ENCODE results near the gene TRIM74. TPM values are rescaled to one million over a fixed set of nuclear protein-coding genes. Genes with fewer than 3 reads are reported as not detected.
"Not testable (repeated sequence)": the region's sequence is repeated elsewhere in the genome, so short reads cannot be mapped to it uniquely, and the experiment has no call there.

TRIM74 gene
- total RNA-seq, 3 donors from 2014 or later (not counting 1 experiment from before 2014, with no cell fraction given), result 0.73 to 5.3 (median 2.3) TPM

DNA sequence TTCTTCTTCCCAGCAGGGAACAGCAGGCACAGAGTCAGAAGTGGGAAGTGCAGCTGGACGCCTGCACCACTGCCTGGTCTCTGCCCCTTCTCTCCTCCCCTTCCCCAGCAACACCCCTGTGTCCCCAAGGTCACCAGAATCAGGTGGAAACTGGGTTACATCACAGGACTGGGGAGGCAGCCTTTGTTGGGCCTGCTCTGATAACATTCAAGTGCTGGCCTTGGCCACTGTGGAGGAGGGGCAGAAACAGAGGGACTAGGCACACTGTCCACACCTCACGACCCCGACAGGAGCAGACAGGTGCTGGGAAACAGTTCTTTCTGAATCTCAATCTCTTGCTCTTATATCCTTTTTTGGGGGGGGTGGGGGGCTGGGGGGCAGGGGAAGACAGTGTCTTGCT is 2.4 kb downstream of the TRIM74 start:
- H3K27me3 Mint-ChIP-seq (ENCODE audit: low read depth in 2 of 2); H3K4me1 ChIP-seq (ENCODE audit: control insufficient read depth, insufficient read depth, low read length); intact Hi-C loops (cut with micrococcal nuclease); H3K9me3 Mint-ChIP-seq; H3K27ac ChIP-seq (ENCODE audit: low read length); H3K4me3 Mint-ChIP-seq; H3K36me3 ChIP-seq (ENCODE audit: control insufficient read depth, insufficient read depth, low read length); H3K27me3 ChIP-seq (ENCODE audit: control insufficient read depth, insufficient read depth, low read length); H3K4me1 Mint-ChIP-seq; ATAC-seq; H3K36me3 Mint-ChIP-seq; H3K4me3 ChIP-seq (ENCODE audit: low read length); H3K9me3 ChIP-seq (ENCODE audit: control insufficient read depth, insufficient read depth, low read length); H3K27ac Mint-ChIP-seq: not testable (repeated sequence)
- 89% methylated on average over 2 of the region's 3 CpGs for WGBS (ENCODE audit: insufficient coverage)
- DNase-seq, result peak in 1 of 2 donors; percentile 6

- H3K27ac ChIP-seq (ENCODE audit: low read length); H3K9me3 ChIP-seq (ENCODE audit: control insufficient read depth, insufficient read depth, low read length); H3K4me1 Mint-ChIP-seq; H3K27me3 Mint-ChIP-seq (ENCODE audit: low read depth in 2 of 2); DNase-seq; H3K27me3 ChIP-seq (ENCODE audit: control insufficient read depth, insufficient read depth, low read length); H3K36me3 ChIP-seq (ENCODE audit: control insufficient read depth, insufficient read depth, low read length); H3K27ac Mint-ChIP-seq; H3K4me3 Mint-ChIP-seq; H3K4me1 ChIP-seq (ENCODE audit: control insufficient read depth, insufficient read depth, low read length); H3K36me3 Mint-ChIP-seq; intact Hi-C loops (cut with micrococcal nuclease); H3K4me3 ChIP-seq (ENCODE audit: low read length); H3K9me3 Mint-ChIP-seq: not testable (repeated sequence)
- peak; percentile 67 to 80 (median 76) for ATAC-seq
- no CpG with 5 or more reads among the region's 31 CpGs for WGBS (ENCODE audit: insufficient coverage)
Observed at GRCh38 chr7:72965186-72965975, 3.9 kb downstream of the TRIM74 start.

DNA sequence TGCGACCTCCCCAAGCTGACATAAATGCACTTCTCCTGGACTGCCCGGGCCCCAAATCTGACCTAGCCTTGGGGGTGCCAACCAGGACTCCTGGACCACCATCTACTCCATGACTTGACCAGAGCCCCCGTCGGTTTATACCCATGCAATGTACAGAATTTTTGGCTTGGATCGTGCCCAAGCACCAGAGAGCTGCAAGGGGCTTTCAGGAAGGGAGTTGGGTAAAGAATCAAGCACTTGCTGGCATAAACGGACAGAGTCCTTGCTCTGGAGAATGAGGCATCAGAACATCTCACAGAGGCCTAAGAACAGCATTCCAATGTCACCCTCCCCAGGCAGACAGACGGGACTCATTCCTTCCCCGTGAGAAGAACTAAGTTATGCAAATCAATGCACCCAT is 6.2 kb downstream of the TRIM74 start:
- no CpG with 5 or more reads among the region's 8 CpGs for WGBS (ENCODE audit: insufficient coverage)
- H3K27me3 ChIP-seq (ENCODE audit: control insufficient read depth, insufficient read depth, low read length); H3K36me3 ChIP-seq (ENCODE audit: control insufficient read depth, insufficient read depth, low read length); H3K4me1 Mint-ChIP-seq; H3K9me3 ChIP-seq (ENCODE audit: control insufficient read depth, insufficient read depth, low read length); H3K27me3 Mint-ChIP-seq (ENCODE audit: low read depth in 2 of 2); H3K27ac ChIP-seq (ENCODE audit: low read length); H3K27ac Mint-ChIP-seq; H3K36me3 Mint-ChIP-seq; ATAC-seq; DNase-seq; H3K4me1 ChIP-seq (ENCODE audit: control insufficient read depth, insufficient read depth, low read length); intact Hi-C loops (cut with micrococcal nuclease); H3K4me3 ChIP-seq (ENCODE audit: low read length); H3K4me3 Mint-ChIP-seq; H3K9me3 Mint-ChIP-seq: not testable (repeated sequence)

GRCh38 chr7:72961346-72961650 is 8.0 kb downstream of the TRIM74 start:
- H3K36me3 Mint-ChIP-seq; H3K27me3 ChIP-seq (ENCODE audit: control insufficient read depth, insufficient read depth, low read length); H3K9me3 ChIP-seq (ENCODE audit: control insufficient read depth, insufficient read depth, low read length); H3K4me3 ChIP-seq (ENCODE audit: low read length); ATAC-seq; H3K4me1 ChIP-seq (ENCODE audit: control insufficient read depth, insufficient read depth, low read length); H3K4me3 Mint-ChIP-seq; intact Hi-C loops (cut with micrococcal nuclease); H3K27me3 Mint-ChIP-seq (ENCODE audit: low read depth in 2 of 2); H3K27ac ChIP-seq (ENCODE audit: low read length); H3K36me3 ChIP-seq (ENCODE audit: control insufficient read depth, insufficient read depth, low read length); H3K4me1 Mint-ChIP-seq; H3K9me3 Mint-ChIP-seq; H3K27ac Mint-ChIP-seq; DNase-seq: not testable (repeated sequence)
- WGBS (ENCODE audit: insufficient coverage), result no CpG with 5 or more reads among the region's 9 CpGs

GRCh38 chr7:72960626-72961345 is 8.5 kb downstream of the TRIM74 start:
- WGBS (ENCODE audit: insufficient coverage), result no CpG with 5 or more reads among the region's 20 CpGs
- H3K27ac Mint-ChIP-seq; ATAC-seq; H3K27me3 Mint-ChIP-seq (ENCODE audit: low read depth in 2 of 2); H3K36me3 ChIP-seq (ENCODE audit: control insufficient read depth, insufficient read depth, low read length); H3K4me3 ChIP-seq (ENCODE audit: low read length); H3K27ac ChIP-seq (ENCODE audit: low read length); H3K36me3 Mint-ChIP-seq; H3K4me1 ChIP-seq (ENCODE audit: control insufficient read depth, insufficient read depth, low read length); DNase-seq; H3K27me3 ChIP-seq (ENCODE audit: control insufficient read depth, insufficient read depth, low read length); H3K4me1 Mint-ChIP-seq; H3K9me3 ChIP-seq (ENCODE audit: control insufficient read depth, insufficient read depth, low read length); intact Hi-C loops (cut with micrococcal nuclease); H3K4me3 Mint-ChIP-seq; H3K9me3 Mint-ChIP-seq: not testable (repeated sequence)

DNA sequence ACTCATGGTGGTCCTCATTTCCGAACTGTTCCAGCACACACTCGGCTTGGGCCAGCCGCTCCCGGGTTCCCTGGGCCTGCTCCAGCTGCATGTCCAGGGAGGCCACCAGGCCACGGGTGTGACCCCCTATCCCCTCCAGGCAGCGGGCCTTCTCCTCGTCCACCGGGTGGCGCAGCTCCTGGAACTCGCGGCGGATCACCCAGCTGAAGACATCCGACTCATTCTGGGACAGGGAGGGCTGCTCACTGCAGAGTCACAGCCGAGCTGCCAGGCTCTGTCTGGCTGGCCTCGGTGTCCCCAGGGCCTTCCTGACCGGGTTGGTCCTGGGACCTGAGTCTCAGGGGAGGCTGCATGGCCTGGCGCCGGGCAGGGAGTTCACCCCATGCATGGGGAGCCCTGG is 9.2 kb downstream of the TRIM74 start:
- H3K4me3 ChIP-seq (ENCODE audit: low read length); H3K4me1 ChIP-seq (ENCODE audit: control insufficient read depth, insufficient read depth, low read length); H3K4me1 Mint-ChIP-seq; H3K4me3 Mint-ChIP-seq; intact Hi-C loops (cut with micrococcal nuclease); H3K9me3 Mint-ChIP-seq; ATAC-seq; H3K27me3 ChIP-seq (ENCODE audit: control insufficient read depth, insufficient read depth, low read length); H3K27me3 Mint-ChIP-seq (ENCODE audit: low read depth in 2 of 2); H3K27ac ChIP-seq (ENCODE audit: low read length); DNase-seq; H3K9me3 ChIP-seq (ENCODE audit: control insufficient read depth, insufficient read depth, low read length); H3K36me3 ChIP-seq (ENCODE audit: control insufficient read depth, insufficient read depth, low read length); H3K36me3 Mint-ChIP-seq; H3K27ac Mint-ChIP-seq: not testable (repeated sequence)
- WGBS (ENCODE audit: insufficient coverage), result 100% methylated on average over 1 of the region's 18 CpGs

- intact Hi-C loops (cut with micrococcal nuclease); H3K27me3 ChIP-seq (ENCODE audit: control insufficient read depth, insufficient read depth, low read length); H3K27me3 Mint-ChIP-seq (ENCODE audit: low read depth in 2 of 2); H3K36me3 ChIP-seq (ENCODE audit: control insufficient read depth, insufficient read depth, low read length); H3K4me1 Mint-ChIP-seq; H3K27ac ChIP-seq (ENCODE audit: low read length); H3K9me3 ChIP-seq (ENCODE audit: control insufficient read depth, insufficient read depth, low read length); H3K4me1 ChIP-seq (ENCODE audit: control insufficient read depth, insufficient read depth, low read length); H3K36me3 Mint-ChIP-seq; H3K9me3 Mint-ChIP-seq; DNase-seq: not testable (repeated sequence)
- peak overlapping the region; percentile 7 for H3K4me3 ChIP-seq (ENCODE audit: low read length)
- Mint-ChIP-seq H3K27ac (peak overlapping the region in 1 of 2 donors; percentile 60), H3K4me3 (peak overlapping the region; percentile 83)
- peak; percentile 95 to 97 (median 96) for ATAC-seq
- no CpG with 5 or more reads among the region's 45 CpGs for WGBS (ENCODE audit: insufficient coverage)
Observed at GRCh38 chr7:72954563-72955198, 14.6 kb downstream of the TRIM74 start.
